ENCODE results near the gene CRB2.

DNA sequence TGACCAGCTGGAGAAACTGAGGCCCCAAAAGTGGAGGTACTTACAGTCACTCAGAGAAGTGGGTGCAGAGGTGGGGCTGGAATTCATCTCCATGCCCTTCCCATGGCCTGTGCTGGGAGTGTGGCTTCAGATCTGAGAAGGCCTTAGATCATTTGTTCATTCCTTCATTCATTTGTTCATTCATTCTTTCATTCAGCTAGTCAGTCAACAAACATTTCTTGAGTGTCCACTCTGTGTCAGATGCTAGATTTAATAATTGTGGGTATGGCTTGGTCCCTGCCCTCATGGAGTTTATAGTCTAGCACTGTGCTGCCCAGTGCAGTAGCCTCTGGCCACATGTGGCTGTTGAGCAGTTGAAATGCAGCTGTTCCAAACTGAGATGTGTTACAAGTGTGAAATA, 19.0 kb upstream of the CRB2 start:
- no peak for TF ChIP-seq ZNF251 (CRISPR knock-in tag; IDR thresholded peaks at IDR 0.05)
- TF ChIP-seq MAFK (conservative IDR thresholded peaks at IDR 0.05 in 1 of 2, IDR thresholded peaks at IDR 0.05 in 1 of 2; ENCODE audit: low read length in 2 of 2): no peak
- TF ChIP-seq TAF15 (IDR thresholded peaks at IDR 0.05; ENCODE audit: low read depth, low read length, poor library complexity, severe bottlenecking): no peak
